ENCODE data around the gene SPATA17. TPM values are rescaled to one million over a fixed set of nuclear protein-coding genes. Genes with fewer than 3 reads are reported as not detected.

SPATA17 gene
- total and polyA plus RNA-seq, 2 donors (not counting 3 experiments of a cell fraction or from before 2014, with no cell fraction given): not detected

DNA sequence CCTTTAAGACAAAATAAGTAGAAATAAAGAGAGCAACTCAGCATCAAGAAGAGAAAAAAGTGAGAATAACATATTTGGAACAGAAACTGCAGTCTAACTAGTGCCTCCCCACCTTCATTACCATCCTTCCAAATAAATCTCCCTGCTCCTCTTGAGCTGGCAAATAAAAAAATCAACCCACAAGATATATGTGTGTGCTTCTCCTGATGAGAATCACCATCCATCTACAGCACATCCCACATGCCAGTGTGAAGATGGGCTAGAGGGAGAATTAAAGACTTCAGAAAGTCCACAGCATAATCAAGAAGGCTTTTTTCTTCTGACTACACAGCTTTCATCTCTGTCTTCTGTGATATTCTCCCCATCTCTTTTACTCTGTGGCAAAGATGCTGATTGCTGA lies 244.1 kb downstream of the SPATA17 start:
- Histone ChIP-seq H3K27ac (ENCODE audit: insufficient read depth, low read depth, low read length) (no peak overlapping the region), H3K27me3 (ENCODE audit: control insufficient read depth in 2 of 2, insufficient read depth in 2 of 2, low read length in 2 of 2) (no peaks in the 10 kb centered on the region), H3K4me1 (ENCODE audit: control insufficient read depth, extremely low read depth, insufficient read depth, low read length) (no peaks in the 10 kb centered on the region), H3K9ac (replicated peaks; ENCODE audit: extremely low read depth, insufficient read depth, low read length) (no peak overlapping the region), H4K20me1 (replicated peaks; ENCODE audit: control insufficient read depth, extremely low read depth, insufficient read depth, low read length) (no peaks in the 10 kb centered on the region), H3K4me3 (replicated peaks in 1 of 3; ENCODE audit: insufficient read depth in 1 of 3, low read depth in 1 of 3, low read length in 3 of 3) (no peak overlapping the region), H3K36me3 (ENCODE audit: control insufficient read depth in 2 of 2, extremely low read depth in 1 of 2, insufficient read depth in 2 of 2, low read length in 2 of 2) (no peaks in the 10 kb centered on the region), H3K9me3 (replicated peaks; ENCODE audit: control insufficient read depth, insufficient read depth, low read length) (no peaks in the 10 kb centered on the region), H3K4me2 (ENCODE audit: insufficient read depth, low read length) (no peak overlapping the region), H2AFZ (ENCODE audit: low read depth, low read length) (no peak overlapping the region), H3K79me2 (ENCODE audit: control insufficient read depth, insufficient read depth, low read length) (no peaks in the 10 kb centered on the region), H3K9me1 (replicated peaks; ENCODE audit: control insufficient read depth, extremely low read depth, insufficient read depth, low read length) (no peaks in the 10 kb centered on the region)
- dilution Hi-C loops (cut with MboI; ENCODE audit: extremely low pct_ligation_motif_present, low sequenced_read_pairs) (no loop called here), intact Hi-C loops (cut with micrococcal nuclease) (no loop called here)
- no TSS peak for BruUV-seq (replicated peaks)
- DNase-seq (ENCODE audit: low read depth, low spot score): no peak
- TF ChIP-seq, protein P1, sequence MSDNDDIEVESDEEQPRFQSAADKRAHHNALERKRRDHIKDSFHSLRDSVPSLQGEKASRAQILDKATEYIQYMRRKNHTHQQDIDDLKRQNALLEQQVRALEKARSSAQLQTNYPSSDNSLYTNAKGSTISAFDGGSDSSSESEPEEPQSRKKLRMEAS (IDR thresholded peaks at IDR 0.05; ENCODE audit: insufficient read depth, insufficient read length): no peak
- no peak for TF ChIP-seq POLR2AphosphoS5 (IDR thresholded peaks at IDR 0.05; ENCODE audit: insufficient read depth, low read depth, low read length)
- no peak for TF ChIP-seq POLR2A (IDR thresholded peaks at IDR 0.05; ENCODE audit: low read depth, low read length)
- no peak for TF ChIP-seq JUN (IDR thresholded peaks at IDR 0.05; ENCODE audit: borderline replicate concordance, insufficient read depth, insufficient read length, low read depth)
- no peak for TF ChIP-seq FOS (IDR thresholded peaks at IDR 0.05; ENCODE audit: borderline replicate concordance, insufficient read depth, low read length)
- no peak for TF ChIP-seq EZH2 (IDR thresholded peaks at IDR 0.05; ENCODE audit: borderline replicate concordance, low read depth, low read length, severe bottlenecking)
- TF ChIP-seq, protein P2, sequence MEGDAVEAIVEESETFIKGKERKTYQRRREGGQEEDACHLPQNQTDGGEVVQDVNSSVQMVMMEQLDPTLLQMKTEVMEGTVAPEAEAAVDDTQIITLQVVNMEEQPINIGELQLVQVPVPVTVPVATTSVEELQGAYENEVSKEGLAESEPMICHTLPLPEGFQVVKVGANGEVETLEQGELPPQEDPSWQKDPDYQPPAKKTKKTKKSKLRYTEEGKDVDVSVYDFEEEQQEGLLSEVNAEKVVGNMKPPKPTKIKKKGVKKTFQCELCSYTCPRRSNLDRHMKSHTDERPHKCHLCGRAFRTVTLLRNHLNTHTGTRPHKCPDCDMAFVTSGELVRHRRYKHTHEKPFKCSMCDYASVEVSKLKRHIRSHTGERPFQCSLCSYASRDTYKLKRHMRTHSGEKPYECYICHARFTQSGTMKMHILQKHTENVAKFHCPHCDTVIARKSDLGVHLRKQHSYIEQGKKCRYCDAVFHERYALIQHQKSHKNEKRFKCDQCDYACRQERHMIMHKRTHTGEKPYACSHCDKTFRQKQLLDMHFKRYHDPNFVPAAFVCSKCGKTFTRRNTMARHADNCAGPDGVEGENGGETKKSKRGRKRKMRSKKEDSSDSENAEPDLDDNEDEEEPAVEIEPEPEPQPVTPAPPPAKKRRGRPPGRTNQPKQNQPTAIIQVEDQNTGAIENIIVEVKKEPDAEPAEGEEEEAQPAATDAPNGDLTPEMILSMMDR (IDR thresholded peaks at IDR 0.05; ENCODE audit: extremely low read depth in 1 of 2, insufficient read depth in 1 of 2, low read depth in 1 of 2, low read length in 2 of 2): no peak
- TF ChIP-seq MYC (IDR thresholded peaks at IDR 0.05; ENCODE audit: low read depth, low read length): no peak
- no peak for TF ChIP-seq GATA2 (IDR thresholded peaks at IDR 0.05; ENCODE audit: insufficient read depth, insufficient read length, low read depth, low read length)
- ChIA-PET POLR2A (no interaction called here), CTCF (no interaction called here)
- FAIRE-seq: no peak
